Measurements from ENCODE around the gene POLG. TPM values are rescaled to one million over a fixed set of nuclear protein-coding genes. Genes with fewer than 3 reads are reported as not detected.
"Not testable (repeated sequence)": the region's sequence is repeated elsewhere in the genome, so short reads cannot be mapped to it uniquely, and the experiment has no call there.

Gene POLG
- polyA plus RNA-seq, 1 donor (not counting 4 experiments of a cell fraction or from before 2014, with no cell fraction given), result 29.6 TPM

- Histone ChIP-seq H3K4me3 (ENCODE audit: control insufficient read depth in 2 of 3, extremely low read depth in 1 of 3, insufficient read depth in 2 of 3, low read depth in 1 of 3, low read length in 3 of 3) (no peak overlapping the region), H3K9me3 (ENCODE audit: control insufficient read depth, low read depth, low read length) (no peaks in the 10 kb centered on the region), H3K27ac (ENCODE audit: control insufficient read depth, insufficient read depth, low read length) (no peak overlapping the region), H3K9ac (ENCODE audit: control insufficient read depth, extremely low read depth, insufficient read depth, low read length) (no peak overlapping the region), H3K79me2 (ENCODE audit: control insufficient read depth, insufficient read depth, low read length) (no peaks in the 10 kb centered on the region), H2AFZ (ENCODE audit: control insufficient read depth, low read length) (no peak overlapping the region), H3K4me1 (ENCODE audit: control insufficient read depth, extremely low read depth, insufficient read depth, low read length) (no peaks in the 10 kb centered on the region), H3K27me3 (ENCODE audit: control insufficient read depth, extremely low read depth, insufficient read depth, low read length) (no peaks in the 10 kb centered on the region), H4K20me1 (ENCODE audit: control insufficient read depth, extremely low read depth, insufficient read depth, low read length) (no peaks in the 10 kb centered on the region), H3K36me3 (ENCODE audit: control insufficient read depth in 2 of 2, extremely low read depth in 1 of 2, insufficient read depth in 2 of 2, low read length in 2 of 2) (peaks cover 0 to 14% of the 10 kb centered on the region in 2 experiments), H3K9me1 (ENCODE audit: control insufficient read depth, extremely low read depth, insufficient read depth, low read length) (no peaks in the 10 kb centered on the region), H3K4me2 (ENCODE audit: control insufficient read depth, extremely low read depth, insufficient read depth, low read depth, low read length) (no peak overlapping the region)
- DNase-seq (ENCODE audit: low read depth, low spot score) (no peak), FAIRE-seq (no peak)
- dilution Hi-C loops (cut with MboI; ENCODE audit: extremely low pct_ligation_motif_present, low sequenced_read_pairs), result no loop called here
- TF ChIP-seq CTCF (optimal IDR thresholded peaks at IDR 0.05 in 1 of 3, IDR thresholded peaks at IDR 0.05 in 1 of 3, conservative IDR thresholded peaks at IDR 0.05 in 1 of 3; ENCODE audit: extremely low read depth in 1 of 3, insufficient read depth in 2 of 3, low read length in 3 of 3), result no peak
- TF ChIP-seq EZH2 (IDR thresholded peaks at IDR 0.05; ENCODE audit: low read length), result no peak
These were observed 56.3 kb downstream of the POLG start for GRCh38 chr15:89278307-89278706.

GRCh38 chr15:89277281-89277680 is 57.3 kb downstream of the POLG start:
- DNase-seq (ENCODE audit: low read depth, low spot score); H4K20me1 ChIP-seq (ENCODE audit: control insufficient read depth, extremely low read depth, insufficient read depth, low read length); H3K36me3 ChIP-seq (ENCODE audit: control insufficient read depth in 2 of 2, extremely low read depth in 1 of 2, insufficient read depth in 2 of 2, low read length in 2 of 2); H3K27me3 ChIP-seq (ENCODE audit: control insufficient read depth, extremely low read depth, insufficient read depth, low read length); H3K4me3 ChIP-seq (ENCODE audit: control insufficient read depth in 2 of 3, extremely low read depth in 1 of 3, insufficient read depth in 2 of 3, low read depth in 1 of 3, low read length in 3 of 3); H3K27ac ChIP-seq (ENCODE audit: control insufficient read depth, insufficient read depth, low read length); H3K79me2 ChIP-seq (ENCODE audit: control insufficient read depth, insufficient read depth, low read length); H3K9ac ChIP-seq (ENCODE audit: control insufficient read depth, extremely low read depth, insufficient read depth, low read length); H3K4me2 ChIP-seq (ENCODE audit: control insufficient read depth, extremely low read depth, insufficient read depth, low read depth, low read length); FAIRE-seq; dilution Hi-C loops (cut with MboI; ENCODE audit: extremely low pct_ligation_motif_present, low sequenced_read_pairs); H3K9me3 ChIP-seq (ENCODE audit: control insufficient read depth, low read depth, low read length); H3K4me1 ChIP-seq (ENCODE audit: control insufficient read depth, extremely low read depth, insufficient read depth, low read length); H2AFZ ChIP-seq (ENCODE audit: control insufficient read depth, low read length); H3K9me1 ChIP-seq (ENCODE audit: control insufficient read depth, extremely low read depth, insufficient read depth, low read length): not testable (repeated sequence)

Small RNAs within 50 kb of the gene (small RNA-seq; reads per million reads assigned to genes)
- 0 to 0.25 (median 0) reads per million in 3 experiments for gene MIR6766 (ENCODE audit: insufficient read length in 3 of 3, low read depth in 3 of 3, low replicate concordance in 1 of 3)

Other genes with a start within 250 kb of the POLG start
- 22.8 to 32.9 TPM (median 23.0 TPM) in 3 replicates for gene ABHD2, start 246.4 kb downstream of the POLG start, polyA plus RNA-seq
- gene RLBP1, start 113.2 kb downstream of the POLG start, polyA plus RNA-seq, result not detected in 3 replicates
- 6.7 to 21.8 TPM (median 19.4 TPM) in 3 replicates for gene FANCI, start 90.8 kb downstream of the POLG start, polyA plus RNA-seq
- gene RHCG, start 161.8 kb upstream of the POLG start, polyA plus RNA-seq, result 6.9 to 41.3 TPM (median 8.9 TPM) in 3 replicates
- gene TICRR, start 240.6 kb upstream of the POLG start, polyA plus RNA-seq, result 0.82 to 4.0 TPM (median 2.9 TPM) in 3 replicates